GM20000 (cell line): ENCODE measurements around the gene MTA3.

Experiments
- DNase-seq: peaks from one replicate; pipeline ENCODE4 v3.0.0; 2012; ENCODE audit warnings: low spot score
- CTCF ChIP-seq: IDR thresholded peaks from 2 replicates; pipeline ENCODE4 v1.5.1; 2012; ENCODE audit warnings: mild to moderate bottlenecking, control low read depth; ENCODE audit errors: extremely low read depth, missing control alignments

MTA3 gene

GRCh38 chr2:42765686-42766085 is 197.3 kb downstream of the MTA3 start:
- no peak for DNase-seq
- no peak for TF ChIP-seq CTCF

- no peak for DNase-seq
- no peak for TF ChIP-seq CTCF
Measured at GRCh38 chr2:42767080-42767898, 198.9 kb downstream of the MTA3 start.

GRCh38 chr2:42767899-42768705 is 199.7 kb downstream of the MTA3 start:
- no peak for TF ChIP-seq CTCF
- DNase-seq: no peak

- no peak for TF ChIP-seq CTCF
Measured at GRCh38 chr2:42768706-42769256, 200.3 kb downstream of the MTA3 start.

GRCh38 chr2:42769583-42770287 is 201.3 kb downstream of the MTA3 start:
- no peak for DNase-seq
- no peak for TF ChIP-seq CTCF

More at GRCh38 chr2:42768706-42769256, 200.3 kb downstream of the MTA3 start:
- DNase-seq: no peak

GRCh38 chr2:42770288-42771131 is 202.1 kb downstream of the MTA3 start:
- peak; percentile 63 for DNase-seq
- peak; percentile 22 for TF ChIP-seq CTCF
